GOT3 (cell line): ENCODE measurements around the gene DNAJB12.
"Not testable (repeated sequence)": the region's sequence is repeated elsewhere in the genome, so short reads cannot be mapped to it uniquely, and the experiment has no call there.

Experiments used
- DNase-seq: peaks from one replicate; lab custom pipeline; 2025; ENCODE audit warnings: mixed read lengths; lab: John Stamatoyannopoulos, UW

Gene DNAJB12

DNA sequence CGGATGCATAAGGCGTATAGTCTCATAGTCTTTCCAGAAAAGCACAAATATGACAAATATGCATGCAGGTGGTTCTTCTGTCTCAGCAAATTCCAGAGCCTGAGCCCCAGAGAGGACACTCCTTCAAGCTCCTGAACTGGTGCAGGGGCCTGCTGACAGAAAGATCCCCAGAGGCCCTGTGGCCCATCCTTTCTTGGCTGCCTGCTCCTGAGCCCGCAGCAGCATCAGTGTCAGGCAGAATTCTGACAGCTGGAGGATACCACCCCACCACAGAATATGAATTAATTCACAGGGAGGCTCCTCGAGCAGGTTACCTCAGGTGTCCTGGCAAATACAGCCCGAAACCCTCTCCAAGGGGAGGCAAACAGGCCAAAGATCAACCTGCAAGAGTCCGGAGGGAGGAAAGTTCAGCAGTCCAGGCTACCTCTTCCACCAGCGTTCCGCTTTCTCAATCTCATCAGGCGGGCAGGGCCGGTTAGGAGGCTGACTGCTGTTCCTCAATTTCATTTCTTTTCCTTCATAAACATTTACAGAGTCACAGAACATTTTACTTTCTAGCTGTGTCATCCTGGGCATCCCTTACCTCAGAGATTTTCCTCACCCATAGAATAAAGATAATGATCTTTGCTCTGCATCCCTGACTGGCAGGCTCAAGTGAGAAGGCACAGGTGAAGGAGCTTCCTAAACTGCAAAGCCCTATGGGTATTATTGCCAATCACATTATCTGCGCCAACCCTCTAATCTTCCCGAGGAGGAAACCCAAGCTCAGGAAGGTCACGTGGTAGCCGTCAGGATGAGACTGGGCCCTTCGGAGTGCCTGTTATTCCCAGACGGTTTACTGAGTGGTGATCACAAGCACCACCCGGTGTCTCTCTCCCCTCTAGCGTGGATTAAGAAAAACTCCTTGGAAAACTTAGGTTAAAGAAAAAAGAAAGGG lies 1.4 kb downstream of the DNAJB12 start:
- no peak for DNase-seq

GRCh38 chr10:72351479-72351878 lies 3.2 kb downstream of the DNAJB12 start:
- no peak for DNase-seq

DNA sequence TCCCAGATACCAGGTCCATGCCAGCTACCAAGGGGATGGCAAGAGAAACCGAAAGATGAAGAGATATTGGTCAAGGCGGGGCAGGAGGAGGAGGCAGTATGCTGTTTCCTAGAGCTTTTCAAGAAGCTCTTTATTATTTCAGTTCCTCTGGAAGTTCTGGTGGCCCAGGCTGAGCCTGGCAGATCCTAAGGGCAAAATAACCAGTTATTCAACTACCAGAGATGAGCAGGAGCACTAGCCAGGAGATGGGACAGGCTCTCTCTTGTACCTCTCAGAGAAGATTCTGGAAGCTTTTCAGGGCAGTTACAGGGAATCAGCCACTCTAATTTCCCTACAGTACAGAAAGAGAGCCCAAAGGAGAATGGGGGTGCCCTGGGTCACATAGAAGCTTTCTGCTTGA lies 5.3 kb downstream of the DNAJB12 start:
- no peak for DNase-seq

GRCh38 chr10:72348282-72348681 lies 6.4 kb downstream of the DNAJB12 start:
- DNase-seq: no peak

DNA sequence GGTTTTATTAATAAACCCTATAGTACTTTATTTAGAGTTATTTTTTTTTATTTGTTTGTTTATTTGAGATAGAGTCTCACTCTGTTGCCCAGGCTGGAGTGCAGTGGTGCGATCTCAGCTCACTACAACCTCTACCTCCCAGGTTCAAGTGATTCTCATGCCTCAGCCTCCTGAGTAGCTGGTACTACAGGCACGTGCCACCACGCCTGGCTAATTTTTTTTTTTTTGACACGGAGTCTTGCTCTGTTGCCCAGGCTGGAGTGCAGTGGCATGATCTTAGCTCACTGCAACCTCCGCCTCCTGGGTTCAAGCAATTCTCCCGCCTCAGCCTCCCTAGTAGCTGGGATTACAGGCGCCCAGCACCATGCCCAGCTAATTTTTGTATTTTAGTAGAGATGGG lies 8.6 kb downstream of the DNAJB12 start:
- not testable (repeated sequence) for DNase-seq

- DNase-seq: no peak
Measured at GRCh38 chr10:72344932-72345331, 9.8 kb downstream of the DNAJB12 start.

DNA sequence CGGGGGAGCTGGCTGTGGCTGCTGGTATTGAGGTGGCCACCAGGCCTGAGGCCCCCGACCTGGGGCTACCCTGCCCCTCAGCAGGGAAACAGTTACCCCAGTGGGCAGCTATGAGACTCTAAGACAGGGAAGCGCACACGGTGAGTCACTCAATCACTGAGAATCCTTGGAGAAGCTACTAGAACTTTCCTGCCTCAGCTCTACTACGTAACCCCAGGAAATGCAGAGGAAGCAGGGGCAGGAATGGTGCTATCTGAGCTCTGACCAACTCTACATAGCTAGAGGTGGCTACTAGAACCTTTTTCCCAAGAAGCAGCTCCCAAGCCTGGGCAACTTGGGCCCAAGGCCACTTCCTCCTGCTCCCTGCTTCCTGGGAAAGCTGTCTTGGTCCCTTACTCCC lies 11.8 kb downstream of the DNAJB12 start:
- no peak for DNase-seq

GRCh38 chr10:72340510-72341261 lies 14.0 kb downstream of the DNAJB12 start:
- no peak for DNase-seq

- no peak for DNase-seq
Measured at GRCh38 chr10:72338180-72338579, 16.5 kb downstream of the DNAJB12 start.

DNA sequence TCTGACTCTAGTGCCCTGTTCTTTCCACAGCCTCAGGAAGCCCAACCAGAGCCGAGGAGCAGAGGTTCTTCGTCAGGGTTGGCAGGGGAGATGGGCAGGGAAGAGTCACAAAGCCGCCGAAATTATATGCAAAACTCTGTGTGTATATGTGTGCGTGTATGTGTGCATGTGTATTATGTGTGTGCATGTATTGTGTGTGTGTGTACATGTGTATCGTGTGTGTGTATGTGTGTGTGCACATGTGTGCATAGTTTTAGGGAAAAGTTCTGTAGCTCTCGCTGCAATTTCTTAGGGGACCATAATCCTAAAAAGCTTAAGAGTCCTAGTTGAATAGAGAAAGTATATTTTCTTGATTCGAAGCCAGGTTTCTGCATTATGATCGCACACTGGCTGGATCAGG lies 17.0 kb downstream of the DNAJB12 start:
- no peak for DNase-seq

- DNase-seq: no peak
Measured at GRCh38 chr10:72337039-72337629, 17.6 kb downstream of the DNAJB12 start.

DNA sequence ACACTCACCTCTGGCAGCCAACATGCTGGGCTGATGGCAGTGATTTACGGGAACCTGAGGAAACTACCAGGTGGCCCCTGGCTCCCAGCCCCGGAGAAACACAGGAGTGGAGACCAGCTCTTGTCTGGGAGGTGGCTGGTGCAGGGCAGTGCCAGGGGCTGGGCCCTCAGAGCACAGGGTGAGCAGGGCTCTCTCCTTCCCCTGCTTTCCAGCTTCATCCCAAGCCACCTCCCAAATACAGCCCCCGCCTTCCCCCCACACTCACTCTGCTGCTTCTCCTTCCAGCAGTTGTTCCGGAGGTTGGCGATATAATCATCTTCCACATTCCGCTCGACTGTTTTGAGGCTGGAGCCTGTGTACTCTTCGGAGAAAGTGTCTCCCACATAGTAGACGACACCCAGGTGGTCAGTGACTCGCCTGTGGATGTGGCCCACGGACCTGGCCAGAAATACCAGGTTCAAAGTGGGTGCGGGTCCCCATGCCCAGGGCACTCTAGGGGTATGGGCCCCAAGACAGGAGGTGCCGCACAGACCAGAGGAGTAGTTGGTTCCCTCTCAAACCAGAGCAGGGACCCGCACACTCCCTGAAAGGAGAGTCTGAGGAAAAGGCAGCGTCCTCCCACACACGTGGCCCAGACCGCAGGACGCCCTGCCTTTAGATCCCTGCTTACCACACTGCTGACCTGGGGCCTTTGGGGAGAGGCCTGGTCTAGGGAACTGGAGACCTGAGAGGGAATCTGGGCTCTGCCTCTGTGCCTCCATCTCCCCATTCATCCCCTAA lies 18.3 kb downstream of the DNAJB12 start:
- no peak for DNase-seq

GRCh38 chr10:72335394-72336258 lies 19.1 kb downstream of the DNAJB12 start:
- no peak for DNase-seq

- DNase-seq: no peak
Measured at GRCh38 chr10:72334825-72335393, 19.8 kb downstream of the DNAJB12 start.

GRCh38 chr10:72334196-72334824 lies 20.4 kb downstream of the DNAJB12 start:
- DNase-seq: no peak

- DNase-seq: no peak
Measured at GRCh38 chr10:72333112-72334015, 21.4 kb downstream of the DNAJB12 start.

GRCh38 chr10:72332423-72333111 lies 22.2 kb downstream of the DNAJB12 start:
- DNase-seq: no peak
